Measurements from ENCODE around the gene ESM1.

The ESM1 gene

GRCh38 chr5:54975701-54976100, 9.7 kb downstream of the ESM1 start:
- DNase-seq = no peak

GRCh38 chr5:54969856-54970828, 15.3 kb downstream of the ESM1 start:
- DNase-seq = no peak

- DNase-seq = no peak
Observed at GRCh38 chr5:54969242-54969641, 16.2 kb downstream of the ESM1 start.

GRCh38 chr5:54965806-54966205, 19.6 kb downstream of the ESM1 start:
- no peak for DNase-seq

GRCh38 chr5:54964405-54964804, 21.0 kb downstream of the ESM1 start:
- no peak for DNase-seq

- DNase-seq = no peak
Observed at GRCh38 chr5:54959673-54960418, 25.5 kb downstream of the ESM1 start.

- DNase-seq = no peak
Observed at GRCh38 chr5:54956922-54957321, 28.5 kb downstream of the ESM1 start.

GRCh38 chr5:54947187-54947586, 38.2 kb downstream of the ESM1 start:
- no peak for DNase-seq

- DNase-seq = no peak
Observed at GRCh38 chr5:54946306-54946819, 39.0 kb downstream of the ESM1 start.

GRCh38 chr5:54944364-54944763, 41.0 kb downstream of the ESM1 start:
- DNase-seq = no peak

GRCh38 chr5:54942064-54942778, 43.2 kb downstream of the ESM1 start:
- DNase-seq = no peak

- no peak for DNase-seq
Observed at GRCh38 chr5:54936201-54936600, 49.2 kb downstream of the ESM1 start.

GRCh38 chr5:54932789-54933188, 52.6 kb downstream of the ESM1 start:
- DNase-seq = no peak

GRCh38 chr5:54930736-54931135, 54.7 kb downstream of the ESM1 start:
- no peak for DNase-seq
